ENCODE results near the gene MED13L.

Gene MED13L

GRCh38 chr12:116277467-116278278 is at the start of gene MED13L:
Gene MED13L, minus strand, starts transcription at chr12:116277693. Its CDS starts 562 bp downstream, at chr12:116277131.
- peaks cover 7% of the 10 kb centered on the region for H3K27me3 Mint-ChIP-seq (ENCODE audit: low read depth)
- H3K27ac Mint-ChIP-seq, result peak within 1 kb of the TSS; percentile 90
- no peaks in the 10 kb centered on the region for H3K36me3 Mint-ChIP-seq (ENCODE audit: low read depth)
- no peaks in the 10 kb centered on the region for H3K9me3 Mint-ChIP-seq
- H3K4me1 Mint-ChIP-seq (ENCODE audit: low read depth), result peaks cover 47% of the 10 kb centered on the region
- H3K4me3 Mint-ChIP-seq, result peak within 1 kb of the TSS; percentile 94
- peak; percentile 89 for DNase-seq (ENCODE audit: low spot score)

- H3K36me3 Mint-ChIP-seq (ENCODE audit: low read depth), result peaks cover 3% of the 10 kb centered on the region
- peak; percentile 19 for DNase-seq (ENCODE audit: low spot score)
- H3K4me3 Mint-ChIP-seq, result peak overlapping the region; percentile 33
- H3K9me3 Mint-ChIP-seq, result no peaks in the 10 kb centered on the region
- peaks cover 25% of the 10 kb centered on the region for H3K4me1 Mint-ChIP-seq (ENCODE audit: low read depth)
- H3K27me3 Mint-ChIP-seq (ENCODE audit: low read depth), result no peaks in the 10 kb centered on the region
- H3K27ac Mint-ChIP-seq, result peak overlapping the region; percentile 52
Observed at GRCh38 chr12:116325336-116325664, 47.8 kb upstream of the MED13L start.

GRCh38 chr12:116324654-116325335 is 47.3 kb upstream of the MED13L start:
- Mint-ChIP-seq H3K36me3 (ENCODE audit: low read depth) (peaks cover 3% of the 10 kb centered on the region), H3K4me1 (ENCODE audit: low read depth) (peaks cover 30% of the 10 kb centered on the region), H3K27me3 (ENCODE audit: low read depth) (no peaks in the 10 kb centered on the region), H3K4me3 (peak overlapping the region; percentile 33), H3K9me3 (no peaks in the 10 kb centered on the region), H3K27ac (peak overlapping the region; percentile 52)
- DNase-seq (ENCODE audit: low spot score), result no peak

GRCh38 chr12:116323406-116324386 is 46.2 kb upstream of the MED13L start:
- Mint-ChIP-seq H3K27ac (peak overlapping the region; percentile 33), H3K27me3 (ENCODE audit: low read depth) (no peaks in the 10 kb centered on the region), H3K9me3 (no peaks in the 10 kb centered on the region), H3K36me3 (ENCODE audit: low read depth) (peaks cover 3% of the 10 kb centered on the region), H3K4me1 (ENCODE audit: low read depth) (peaks cover 39% of the 10 kb centered on the region), H3K4me3 (peak overlapping the region; percentile 3)
- no peak for DNase-seq (ENCODE audit: low spot score)

- Mint-ChIP-seq H3K4me3 (no peak overlapping the region), H3K4me1 (ENCODE audit: low read depth) (peaks cover 39% of the 10 kb centered on the region), H3K36me3 (ENCODE audit: low read depth) (peaks cover 3% of the 10 kb centered on the region), H3K27ac (no peak overlapping the region), H3K27me3 (ENCODE audit: low read depth) (no peaks in the 10 kb centered on the region), H3K9me3 (no peaks in the 10 kb centered on the region)
- no peak for DNase-seq (ENCODE audit: low spot score)
Observed at GRCh38 chr12:116321913-116322312, 44.4 kb upstream of the MED13L start.

GRCh38 chr12:116320791-116321217 is 43.3 kb upstream of the MED13L start:
- Mint-ChIP-seq H3K27ac (no peak overlapping the region), H3K36me3 (ENCODE audit: low read depth) (peaks cover 3% of the 10 kb centered on the region), H3K27me3 (ENCODE audit: low read depth) (no peaks in the 10 kb centered on the region), H3K4me1 (ENCODE audit: low read depth) (peaks cover 46% of the 10 kb centered on the region), H3K4me3 (no peak overlapping the region), H3K9me3 (no peaks in the 10 kb centered on the region)
- DNase-seq (ENCODE audit: low spot score), result no peak

GRCh38 chr12:116319898-116320621 is 42.6 kb upstream of the MED13L start:
- DNase-seq (ENCODE audit: low spot score), result peak; percentile 62
- no peaks in the 10 kb centered on the region for H3K27me3 Mint-ChIP-seq (ENCODE audit: low read depth)
- peaks cover 41% of the 10 kb centered on the region for H3K4me1 Mint-ChIP-seq (ENCODE audit: low read depth)
- peak overlapping the region; percentile 50 for H3K27ac Mint-ChIP-seq
- peak overlapping the region; percentile 64 for H3K4me3 Mint-ChIP-seq
- no peaks in the 10 kb centered on the region for H3K9me3 Mint-ChIP-seq
- no peaks in the 10 kb centered on the region for H3K36me3 Mint-ChIP-seq (ENCODE audit: low read depth)

- DNase-seq (ENCODE audit: low spot score), result no peak
- peak overlapping the region; percentile 50 for H3K27ac Mint-ChIP-seq
Observed at GRCh38 chr12:116319233-116319897, 41.9 kb upstream of the MED13L start.

GRCh38 chr12:116318576-116319232 is 41.2 kb upstream of the MED13L start:
- Mint-ChIP-seq H3K36me3 (ENCODE audit: low read depth) (no peaks in the 10 kb centered on the region), H3K27me3 (ENCODE audit: low read depth) (no peaks in the 10 kb centered on the region), H3K4me1 (ENCODE audit: low read depth) (peaks cover 30% of the 10 kb centered on the region), H3K27ac (no peak overlapping the region), H3K4me3 (no peak overlapping the region), H3K9me3 (no peaks in the 10 kb centered on the region)
- no peak for DNase-seq (ENCODE audit: low spot score)

More at GRCh38 chr12:116319233-116319897, 41.9 kb upstream of the MED13L start:
- H3K4me3 Mint-ChIP-seq, result peak overlapping the region; percentile 64
- peaks cover 35% of the 10 kb centered on the region for H3K4me1 Mint-ChIP-seq (ENCODE audit: low read depth)
- no peaks in the 10 kb centered on the region for H3K27me3 Mint-ChIP-seq (ENCODE audit: low read depth)
- no peaks in the 10 kb centered on the region for H3K36me3 Mint-ChIP-seq (ENCODE audit: low read depth)
- H3K9me3 Mint-ChIP-seq, result no peaks in the 10 kb centered on the region

- no peak for DNase-seq (ENCODE audit: low spot score)
- Mint-ChIP-seq H3K4me1 (ENCODE audit: low read depth) (peaks cover 27% of the 10 kb centered on the region), H3K4me3 (no peak overlapping the region), H3K27me3 (ENCODE audit: low read depth) (no peaks in the 10 kb centered on the region), H3K36me3 (ENCODE audit: low read depth) (no peaks in the 10 kb centered on the region), H3K27ac (no peak overlapping the region), H3K9me3 (no peaks in the 10 kb centered on the region)
Observed at GRCh38 chr12:116317986-116318575, 40.6 kb upstream of the MED13L start.

- no peaks in the 10 kb centered on the region for H3K9me3 Mint-ChIP-seq
- no peak for DNase-seq (ENCODE audit: low spot score)
- no peak overlapping the region for H3K4me3 Mint-ChIP-seq
- H3K4me1 Mint-ChIP-seq (ENCODE audit: low read depth), result peaks cover 27% of the 10 kb centered on the region
- H3K27ac Mint-ChIP-seq, result no peak overlapping the region
- H3K36me3 Mint-ChIP-seq (ENCODE audit: low read depth), result no peaks in the 10 kb centered on the region
- peaks cover 1% of the 10 kb centered on the region for H3K27me3 Mint-ChIP-seq (ENCODE audit: low read depth)
Observed at GRCh38 chr12:116317139-116317538, 39.6 kb upstream of the MED13L start.

GRCh38 chr12:116314477-116314876 is 37.0 kb upstream of the MED13L start:
- H3K4me3 Mint-ChIP-seq, result no peak overlapping the region
- H3K9me3 Mint-ChIP-seq, result peaks cover 5% of the 10 kb centered on the region
- no peak overlapping the region for H3K27ac Mint-ChIP-seq
- peaks cover 15% of the 10 kb centered on the region for H3K4me1 Mint-ChIP-seq (ENCODE audit: low read depth)
- H3K36me3 Mint-ChIP-seq (ENCODE audit: low read depth), result no peaks in the 10 kb centered on the region
- no peak for DNase-seq (ENCODE audit: low spot score)
- H3K27me3 Mint-ChIP-seq (ENCODE audit: low read depth), result peaks cover 3% of the 10 kb centered on the region
